Vagina (tissue), 2 donors: ENCODE results near the gene PI4KB.

ENCODE experiments used
- CTCF ChIP-seq, 3 experiments: fragments of 450-650 bp in 2 of 3; fragments of 200-600 bp in 1 of 3; sonication (generic) in 1 of 3; IDR thresholded peaks; one replicate each; pipeline ENCODE4 v1.5.1; 2017 to 2019; ENCODE audit warnings: antibody characterized with exemption in 3 of 3, mild to moderate bottlenecking in 2 of 3, moderate library complexity in 2 of 3
- POLR2AphosphoS5 ChIP-seq, 2 donors: sonication (generic); formaldehyde crosslinking; IDR thresholded peaks; one replicate each; pipeline ENCODE4 v1.9.0; 2017; ENCODE audit warnings: antibody characterized with exemption in 2 of 2, mild to moderate bottlenecking in 2 of 2, low read depth in 1 of 2; ENCODE audit not compliant: insufficient read depth in 1 of 2

- TF ChIP-seq CTCF (IDR thresholded peaks at IDR 0.05) (no peak), POLR2AphosphoS5 (IDR thresholded peaks at IDR 0.05; ENCODE audit: insufficient read depth in 1 of 2, low read depth in 1 of 2) (no peak)
These were observed 7.6 kb upstream of the PI4KB start for GRCh38 chr1:151334822-151335221.
